NCI-H1048 (cell line): ENCODE results near the gene MED16.

ENCODE experiments used
- DNase-seq: peaks from one replicate; lab custom pipeline; 2025; lab: John Stamatoyannopoulos, UW

The MED16 gene

GRCh38 chr19:871446-872265 is 21.3 kb downstream of the MED16 start:
- DNase-seq, result no peak

GRCh38 chr19:870963-871401 is 22.0 kb downstream of the MED16 start:
- DNase-seq, result no peak

- no peak for DNase-seq
Measured at GRCh38 chr19:870314-870713, 22.7 kb downstream of the MED16 start.

DNA sequence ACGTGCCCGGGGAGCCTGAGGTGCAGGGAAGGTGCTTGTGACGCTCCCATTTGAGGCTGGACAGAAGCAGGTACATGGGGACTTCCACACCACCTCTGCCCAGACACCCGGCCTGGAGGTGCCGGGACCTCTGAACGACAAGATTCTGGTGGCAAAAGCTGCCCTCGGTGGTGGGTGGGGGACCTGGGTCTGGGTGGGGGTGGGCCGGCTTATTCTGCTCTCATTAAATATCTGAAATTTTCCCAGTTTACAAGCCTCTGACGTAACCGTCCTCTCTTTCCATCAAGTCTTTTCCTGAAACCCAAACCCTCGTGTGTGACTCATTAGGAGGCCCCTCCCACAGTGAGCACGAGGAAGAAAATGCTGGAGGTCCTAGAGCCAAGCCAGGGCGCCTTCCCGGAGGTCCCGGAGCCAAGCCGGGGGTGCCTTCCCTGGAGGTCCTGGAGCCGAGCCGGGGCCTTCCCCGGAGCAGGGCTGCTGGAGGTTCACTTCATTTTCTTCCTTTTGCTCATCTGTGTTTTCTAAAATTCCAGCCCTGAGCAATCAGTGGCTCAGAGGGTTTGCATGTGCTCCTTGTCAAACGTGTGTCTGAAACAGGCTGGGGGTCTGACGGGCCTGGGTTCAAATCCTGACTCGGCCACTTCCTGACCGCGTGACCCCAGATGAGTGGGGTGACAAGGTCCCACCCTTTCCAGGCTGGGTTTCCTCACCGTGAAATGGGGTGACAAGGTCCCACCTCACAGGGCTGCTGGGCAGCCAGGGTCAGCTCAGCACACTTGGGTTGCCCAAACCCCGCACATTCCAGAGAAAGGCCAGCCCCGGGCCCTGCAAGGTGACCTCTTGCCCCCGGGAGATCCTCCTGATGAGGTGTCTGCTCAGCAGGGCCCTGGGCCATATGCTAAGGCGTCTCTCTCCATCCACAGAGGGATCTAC is 23.5 kb downstream of the MED16 start:
- DNase-seq, result no peak

GRCh38 chr19:868458-869244 is 24.3 kb downstream of the MED16 start:
- DNase-seq, result no peak

DNA sequence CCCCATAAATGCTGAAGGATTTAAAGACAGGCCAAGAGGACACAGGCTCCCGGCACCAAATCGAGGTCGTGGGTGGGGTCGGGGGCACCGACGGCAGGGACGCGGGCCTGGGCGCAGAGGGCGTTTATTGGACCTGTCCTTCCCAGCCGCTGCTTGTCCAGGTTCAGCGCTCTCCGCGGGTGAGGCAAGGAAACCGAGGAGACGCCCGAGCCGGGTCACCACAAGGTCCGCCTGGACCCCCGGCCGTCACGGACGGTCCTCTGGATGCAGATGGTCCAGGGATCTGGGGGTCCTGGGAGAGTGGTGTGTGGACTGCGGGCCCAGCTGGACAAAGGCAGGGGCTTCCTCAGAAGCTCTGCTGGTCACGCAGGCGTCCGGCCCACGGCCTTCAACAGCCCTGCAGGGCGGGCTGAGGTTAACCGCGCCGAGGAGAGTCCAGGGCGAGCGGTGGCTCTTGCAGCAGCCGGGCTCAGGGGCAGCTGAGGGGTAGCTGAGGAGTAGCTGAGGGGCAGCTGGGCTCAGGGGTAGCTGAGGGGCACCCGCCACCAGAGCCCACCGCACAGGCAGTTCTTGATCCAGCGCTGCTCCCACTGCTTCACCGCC is 25.0 kb downstream of the MED16 start:
- DNase-seq, result no peak

- no peak for DNase-seq
Measured at GRCh38 chr19:867301-867793, 25.6 kb downstream of the MED16 start.

GRCh38 chr19:866769-867300 is 26.2 kb downstream of the MED16 start:
- DNase-seq, result no peak

DNA sequence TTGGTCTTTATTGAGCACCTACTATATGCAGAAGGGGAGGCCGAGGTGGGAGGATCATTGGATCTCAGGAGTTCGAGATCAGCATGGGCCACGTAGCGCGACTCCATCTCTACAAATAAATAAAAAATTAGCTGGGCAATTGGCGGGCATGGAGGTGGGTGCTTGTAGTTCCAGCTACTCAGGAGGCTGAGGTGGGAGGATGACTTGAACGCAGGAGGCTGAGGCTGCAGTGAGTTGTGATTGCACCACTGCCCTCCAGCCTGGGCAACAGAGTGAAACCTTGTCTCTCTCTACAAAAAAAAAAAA is 29.7 kb downstream of the MED16 start:
- no peak for DNase-seq

- DNase-seq, result peak; percentile 48
Measured at GRCh38 chr19:862581-863314, 30.2 kb downstream of the MED16 start.

- peak; percentile 46 for DNase-seq
Measured at GRCh38 chr19:861756-862580, 31.0 kb downstream of the MED16 start.

GRCh38 chr19:861141-861755 is 31.7 kb downstream of the MED16 start:
- DNase-seq, result no peak

- no peak for DNase-seq
Measured at GRCh38 chr19:858868-859843, 33.8 kb downstream of the MED16 start, which contains the start of gene CFD. Gene CFD, plus strand, starts transcription at chr19:859664. Its CDS starts 26 bp downstream, at chr19:859690.

DNA sequence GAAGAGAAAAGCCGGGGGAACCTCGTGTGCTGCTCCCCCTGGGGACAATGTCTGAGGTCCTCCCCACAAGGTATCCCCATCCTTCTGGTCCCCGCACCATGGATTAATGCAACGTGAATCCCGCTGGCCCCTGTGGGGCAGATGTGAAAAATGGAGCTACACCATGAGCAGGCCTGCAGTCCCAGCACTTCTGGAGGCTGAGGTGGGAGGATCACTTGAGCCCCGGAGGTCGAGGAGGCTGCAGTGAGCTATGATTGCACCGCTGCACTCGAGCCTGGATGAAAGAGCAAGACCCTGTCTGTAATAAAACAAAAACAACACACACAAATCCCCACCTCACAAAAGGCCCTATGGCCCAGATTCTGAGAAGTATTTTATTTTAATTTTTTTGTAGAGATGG is 34.7 kb downstream of the MED16 start:
- no peak for DNase-seq

DNA sequence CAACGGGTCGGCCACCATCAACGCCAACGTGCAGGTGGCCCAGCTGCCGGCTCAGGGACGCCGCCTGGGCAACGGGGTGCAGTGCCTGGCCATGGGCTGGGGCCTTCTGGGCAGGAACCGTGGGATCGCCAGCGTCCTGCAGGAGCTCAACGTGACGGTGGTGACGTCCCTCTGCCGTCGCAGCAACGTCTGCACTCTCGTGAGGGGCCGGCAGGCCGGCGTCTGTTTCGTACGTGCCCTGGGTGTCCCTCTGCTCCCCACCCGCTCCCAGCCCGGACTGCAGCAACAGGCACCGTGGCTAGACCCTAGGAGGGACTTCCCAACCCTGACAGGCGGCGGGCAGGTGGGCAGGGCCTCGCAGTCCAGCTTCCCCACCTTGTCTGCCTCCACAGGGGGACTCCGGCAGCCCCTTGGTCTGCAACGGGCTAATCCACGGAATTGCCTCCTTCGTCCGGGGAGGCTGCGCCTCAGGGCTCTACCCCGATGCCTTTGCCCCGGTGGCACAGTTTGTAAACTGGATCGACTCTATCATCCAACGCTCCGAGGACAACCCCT is 37.3 kb downstream of the MED16 start:
- no peak for DNase-seq

- DNase-seq, result no peak
Measured at GRCh38 chr19:855142-855541, 37.8 kb downstream of the MED16 start.

- no peak for DNase-seq
Measured at GRCh38 chr19:854549-854948, 38.4 kb downstream of the MED16 start.
